SK-N-SH (cell line): ENCODE measurements around the gene TPM3. TPM values are rescaled to one million over a fixed set of nuclear protein-coding genes. Genes with fewer than 3 reads are reported as not detected.

ENCODE experiments used
- CTCF ChIA-PET: fragments of 300-600, 350-600 bp; formaldehyde crosslinking; extraction: SDS; loops from one replicate; lab custom pipeline; 2021; lab: Yijun Ruan, JAX
- POLR2A ChIA-PET: fragments of 350-600 bp; sonication (Branson Sonifier 250); formaldehyde crosslinking; extraction: SDS; loops from one replicate; lab custom pipeline; 2020; ENCODE audit warnings: antibody characterized with exemption, inconsistent platforms; lab: Yijun Ruan, JAX
- DNase-seq: peaks from one replicate; pipeline ENCODE4 v3.0.0; 2012
- H2AFZ ChIP-seq: fragments of 200-600 bp; sonication (generic); 2 replicates; pipeline ENCODE4 v1.8.1; 2016; ENCODE audit warnings: antibody characterized with exemption, mild to moderate bottlenecking, low read depth
- H3F3A ChIP-seq: fragments of 200-600 bp; sonication (generic); replicated peaks from 2 replicates; pipeline ENCODE3; 2016; ENCODE audit warnings: antibody characterized with exemption, mild to moderate bottlenecking; ENCODE audit not compliant: insufficient read depth
- H3K27ac ChIP-seq, 2 experiments: fragments of 200-500 bp in 1 of 2; fragments of 200-600 bp in 1 of 2; sonication (Bioruptor generic) in 1 of 2; sonication (generic), shearing (Covaris generic) in 1 of 2; 2 replicates each; pipeline versions ENCODE4 v1.5.1 to v1.6.1; 2014 to 2016; ENCODE audit warnings: low read depth in 2 of 2, inconsistent platforms in 1 of 2, low read length in 1 of 2, mild to moderate bottlenecking in 1 of 2, mixed read lengths in 1 of 2
- H3K27me3 ChIP-seq: fragments of 200-600 bp; sonication (generic), shearing (Covaris generic); 2 replicates; pipeline ENCODE4 v1.6.1; 2016; ENCODE audit warnings: mixed run types; ENCODE audit not compliant: insufficient read depth
- H3K36me3 ChIP-seq, 2 experiments: fragments of 200-500 bp in 1 of 2; fragments of 200-600 bp in 1 of 2; sonication (Bioruptor generic) in 1 of 2; sonication (generic) in 1 of 2; replicated peaks in 1 of 2; 2 replicates each; pipeline versions ENCODE3 to v1.5.1; 2014 to 2016; ENCODE audit warnings: low read length in 1 of 2, mild to moderate bottlenecking in 1 of 2; ENCODE audit not compliant: insufficient read depth in 2 of 2, control insufficient read depth in 1 of 2
- H3K4me1 ChIP-seq, 2 experiments: fragments of 200-500 bp in 1 of 2; fragments of 200-600 bp in 1 of 2; sonication (Bioruptor generic) in 1 of 2; sonication (generic), shearing (Covaris generic) in 1 of 2; 2 replicates each; pipeline versions ENCODE4 v1.5.1 to v1.6.1; 2014 to 2016; ENCODE audit warnings: low read depth in 1 of 2, low read length in 1 of 2, mixed run types in 1 of 2; ENCODE audit not compliant: insufficient read depth in 2 of 2, control insufficient read depth in 1 of 2
- H3K4me2 ChIP-seq: fragments of 200-600 bp; sonication (generic), shearing (Covaris generic); 2 replicates; pipeline ENCODE4 v1.6.1; 2017; ENCODE audit warnings: mixed run types
- H3K4me3 ChIP-seq, 2 experiments: fragments of 200-500 bp in 1 of 2; fragments of 200-600 bp in 1 of 2; sonication (Bioruptor generic) in 1 of 2; sonication (generic), shearing (Covaris generic) in 1 of 2; 2 replicates each; pipeline versions ENCODE4 v1.5.1 to v1.8.1; 2014 to 2016; ENCODE audit warnings: low read depth in 2 of 2, inconsistent platforms in 1 of 2, low read length in 1 of 2, mild to moderate bottlenecking in 1 of 2, mixed read lengths in 1 of 2, moderate library complexity in 1 of 2
- H3K79me2 ChIP-seq: fragments of 200-600 bp; sonication (generic); 2 replicates; pipeline ENCODE4 v1.8.1; 2017; ENCODE audit warnings: mild to moderate bottlenecking; ENCODE audit not compliant: insufficient read depth
- H3K9ac ChIP-seq: fragments of 200-600 bp; sonication (generic); 2 replicates; pipeline ENCODE4 v1.6.1; 2017; ENCODE audit warnings: mixed run types
- H3K9me2 ChIP-seq: fragments of 200-600 bp; sonication (generic); 2 replicates; pipeline ENCODE4 v1.6.1; 2017; ENCODE audit warnings: mixed run types
- H3K9me3 ChIP-seq: fragments of 200-600 bp; sonication (generic); 2 replicates; pipeline ENCODE4 v1.6.1; 2017; ENCODE audit warnings: mixed run types, mild to moderate bottlenecking, moderate library complexity
- H4K20me1 ChIP-seq: fragments of 200-600 bp; sonication (generic); 2 replicates; pipeline ENCODE4 v1.6.1; 2017; ENCODE audit warnings: mild to moderate bottlenecking, mixed run types; ENCODE audit not compliant: insufficient read depth
- CTCF ChIP-seq: fragments of 200-600 bp; sonication (generic); IDR thresholded peaks from 2 replicates; pipeline ENCODE4 v1.6.1; 2017; ENCODE audit warnings: antibody characterized with exemption, mild to moderate bottlenecking, moderate library complexity
- ELF1 ChIP-seq: IDR thresholded peaks from 2 replicates; pipeline ENCODE4 v1.4.0; 2012
- EP300 ChIP-seq, 2 experiments: IDR thresholded peaks; 2 replicates each; pipeline versions ENCODE4 v1.4.0 to v1.6.1; 2012; ENCODE audit warnings: borderline replicate concordance in 1 of 2, low read depth in 1 of 2, low read length in 1 of 2
- EZH2phosphoT487 ChIP-seq: fragments of 200-600 bp; sonication (generic); IDR thresholded peaks from 2 replicates; pipeline ENCODE4 v1.6.1; 2017; ENCODE audit warnings: low read depth, mixed run types, mild to moderate bottlenecking, antibody characterized with exemption, moderate library complexity, borderline replicate concordance
- FOSL2 ChIP-seq: IDR thresholded peaks from 2 replicates; pipeline ENCODE4 v1.4.0; 2012; ENCODE audit warnings: low read depth, mild to moderate bottlenecking, moderate library complexity, borderline replicate concordance
- GABPA ChIP-seq: IDR thresholded peaks from 2 replicates; pipeline ENCODE4 v1.4.0; 2012; ENCODE audit warnings: low read depth, mild to moderate bottlenecking
- GATA2 ChIP-seq: sonication (generic); formaldehyde crosslinking; IDR thresholded peaks from 2 replicates; pipeline ENCODE4 v1.5.0; 2020; ENCODE audit warnings: mild to moderate bottlenecking, missing genetic modification reagents
- IRF3 ChIP-seq: fragments of 150-350 bp; IDR thresholded peaks from 2 replicates; pipeline ENCODE4 v1.6.1; 2016; ENCODE audit warnings: mild to moderate bottlenecking, low read depth, low read length
- MEF2A ChIP-seq: IDR thresholded peaks from 2 replicates; pipeline ENCODE4 v1.4.0; 2012; ENCODE audit warnings: low read depth, borderline replicate concordance
- PBX3 ChIP-seq: IDR thresholded peaks from 2 replicates; pipeline ENCODE4; 2012
- RAD21 ChIP-seq: IDR thresholded peaks from 2 replicates; pipeline ENCODE4 v1.6.1; 2012; ENCODE audit warnings: mild to moderate bottlenecking, low read length
- REST ChIP-seq: IDR thresholded peaks from 2 replicates; pipeline ENCODE4 v1.6.1; 2012; ENCODE audit warnings: mild to moderate bottlenecking, low read depth, low read length, moderate library complexity
- RFX5 ChIP-seq: IDR thresholded peaks from 2 replicates; pipeline ENCODE4 v1.6.1; 2012; ENCODE audit warnings: mild to moderate bottlenecking, improper control_type of control experiment, low read length
- TAF1 ChIP-seq: IDR thresholded peaks from 2 replicates; pipeline ENCODE4 v1.6.1; 2012; ENCODE audit warnings: low read depth, mild to moderate bottlenecking, low read length, moderate library complexity, borderline replicate concordance
- TEAD4 ChIP-seq: IDR thresholded peaks from 2 replicates; pipeline ENCODE4 v1.4.0; 2012; ENCODE audit warnings: mild to moderate bottlenecking, borderline replicate concordance; ENCODE audit not compliant: insufficient read depth
- ZBTB33 ChIP-seq: IDR thresholded peaks from 2 replicates; pipeline ENCODE4 v1.4.0; 2012; ENCODE audit warnings: low read depth, borderline replicate concordance
- WGBS: methylation state at CpG from one replicate; pipeline ENCODE4 v1.1.6; 2017; ENCODE audit warnings: low lambda C conversion rate; 5-methylcytosine and 5-hydroxymethylcytosine counted together
- polyA plus RNA-seq, 3 experiments: library from polyadenylated mRNA; depleted of rRNA; stranded (reverse); fragments of >200 nt; gene quantifications; 2 replicates each; pipeline ENCODE4 v1.2.3, GENCODE V29; 2012

TPM3 gene
- polyA plus RNA-seq, 1 of the 3 experiments (the other 2 are of a cell fraction) = 324 TPM

GRCh38 chr1:154155251-154155650 lies 36.6 kb downstream of the TPM3 start:
- Histone ChIP-seq H3F3A (peaks cover 51% of the 10 kb centered on the region), H3K9ac (no peak overlapping the region), H3K27me3 (no peaks in the 10 kb centered on the region), H3K9me3 (no peaks in the 10 kb centered on the region), H3K9me2 (no peaks in the 10 kb centered on the region), H3K4me1 (no peaks in the 10 kb centered on the region), H3K4me3 (no peak overlapping the region), H3K36me3 (peaks cover 47% of the 10 kb centered on the region in 2 experiments), H2AFZ (no peak overlapping the region), H3K27ac (no peak overlapping the region), H3K79me2 (peaks cover 7% of the 10 kb centered on the region; the same call in 1 of the 2 replicates), H3K4me2 (no peak overlapping the region), H4K20me1 (peaks cover 19% of the 10 kb centered on the region)
- TF ChIP-seq GATA2 (CRISPR knock-in tag) = no peak
- TF ChIP-seq RFX5 = no peak
- DNase-seq = no peak
- CTCF ChIA-PET = interaction anchor here (0.6 kb wide), 1 partner anchor 10 kb away, joined by 3 read pairs; no protein-coding TSS in a partner anchor
- WGBS = 83% methylated on average over 9 of the region's 9 CpGs
- POLR2A ChIA-PET = interaction anchor here (0.9 kb wide), 1 partner anchor 25 kb away, joined by 3 read pairs; no protein-coding TSS in a partner anchor

GRCh38 chr1:154154534-154155191 lies 37.2 kb downstream of the TPM3 start, which contains the start of gene NUP210L:
TSS of gene NUP210L (minus strand) at chr1:154155073.
- WGBS = 92% methylated on average over 29 of the region's 29 CpGs
- Histone ChIP-seq H3K9ac (no peak within 1 kb of the TSS), H3K4me1 (no peaks in the 10 kb centered on the region), H3F3A (peaks cover 46% of the 10 kb centered on the region), H3K4me3 (no peak within 1 kb of the TSS), H2AFZ (no peak within 1 kb of the TSS), H3K4me2 (no peak within 1 kb of the TSS), H3K27ac (no peak within 1 kb of the TSS), H3K9me2 (no peaks in the 10 kb centered on the region), H4K20me1 (peaks cover 17% of the 10 kb centered on the region; the same call in 1 of the 2 replicates), H3K27me3 (no peaks in the 10 kb centered on the region), H3K9me3 (no peaks in the 10 kb centered on the region), H3K79me2 (peaks cover 3% of the 10 kb centered on the region; the same call in 1 of the 2 replicates), H3K36me3 (peaks cover 41 to 42% of the 10 kb centered on the region in 2 experiments)
- no peak for TF ChIP-seq MEF2A
- no peak for TF ChIP-seq RAD21
- no peak for TF ChIP-seq GATA2 (CRISPR knock-in tag)
- TF ChIP-seq CTCF = no peak
- TF ChIP-seq GABPA = no peak
- TF ChIP-seq IRF3 = no peak
- no peak for TF ChIP-seq PBX3
- no peak for TF ChIP-seq EZH2phosphoT487
- TF ChIP-seq FOSL2 = no peak
- TF ChIP-seq ZBTB33 = no peak
- no peak for TF ChIP-seq ELF1
- TF ChIP-seq TEAD4 = no peak
- TF ChIP-seq EP300 (IDR thresholded peaks at IDR 0.05; ENCODE audit: borderline replicate concordance in 1 of 2, low read depth in 1 of 2, low read length in 1 of 2) = no peak
- TF ChIP-seq TAF1 = no peak
- no peak for TF ChIP-seq REST
- ChIA-PET POLR2A (no interaction called here), CTCF (interaction anchor here (0.6 to 0.7 kb wide), 2 partner anchors 9 kb away, joined by 3 to 4 read pairs; no protein-coding TSS in a partner anchor)
- no peak for DNase-seq
